HFF-Myc (cell line): ENCODE results near the gene ANKRD60.

Experiments
- DNase-seq: peaks from one replicate; pipeline ENCODE4 v3.0.0-alpha.2; 2011; ENCODE audit warnings: low read depth; ENCODE audit errors: extremely low read depth
- H3K4me3 ChIP-seq: replicated peaks from 2 replicates; pipeline ENCODE4 v1.5.1; 2011; ENCODE audit warnings: low read depth, mild to moderate bottlenecking, control low read depth, low read length
- CTCF ChIP-seq: IDR thresholded peaks from 2 replicates; pipeline ENCODE4 v1.5.1; 2012; ENCODE audit warnings: mild to moderate bottlenecking, low read depth, low read length, control low read depth; ENCODE audit errors: missing control alignments

The ANKRD60 gene

GRCh38 chr20:58173091-58173490 lies 55.4 kb downstream of the ANKRD60 start:
- DNase-seq = no peak
- no peak for TF ChIP-seq CTCF
- H3K4me3 ChIP-seq = no peak overlapping the region

GRCh38 chr20:58171796-58172425 lies 56.5 kb downstream of the ANKRD60 start:
- no peak for TF ChIP-seq CTCF
- DNase-seq = no peak
- H3K4me3 ChIP-seq = no peak overlapping the region

- no peak for TF ChIP-seq CTCF
- peak; percentile 42 for DNase-seq
- no peak overlapping the region for H3K4me3 ChIP-seq
Observed at GRCh38 chr20:58169450-58169849, 59.0 kb downstream of the ANKRD60 start.

GRCh38 chr20:58168843-58169242 lies 59.6 kb downstream of the ANKRD60 start:
- DNase-seq = no peak
- no peak for TF ChIP-seq CTCF
- no peak overlapping the region for H3K4me3 ChIP-seq

- no peak for TF ChIP-seq CTCF
Observed at GRCh38 chr20:58167759-58168158, 60.7 kb downstream of the ANKRD60 start.

More at GRCh38 chr20:58167759-58168158, 60.7 kb downstream of the ANKRD60 start:
- no peak overlapping the region for H3K4me3 ChIP-seq
- no peak for DNase-seq
